Fibroblast of lung (primary cell): ENCODE data around the gene TSR2. TPM values are rescaled to one million over a fixed set of nuclear protein-coding genes. Genes with fewer than 3 reads are reported as not detected.
A peak's percentile ranks its signal among the peaks of the same experiment; 100 is the strongest.

ENCODE experiments used
- DNase-seq, 2 donors: peaks; one replicate each; pipeline versions ENCODE4 v3.0.0 to v3.0.0-alpha.2; 2010; ENCODE audit warnings: low read depth in 2 of 2
- H2AFZ ChIP-seq: 2 replicates; pipeline ENCODE4 v1.5.1; 2012; ENCODE audit warnings: low read length, control low read depth, inconsistent platforms
- H3K27ac ChIP-seq: 2 replicates; pipeline ENCODE4 v1.5.1; 2011; ENCODE audit warnings: low read length, control low read depth; ENCODE audit not compliant: insufficient read depth
- H3K27me3 ChIP-seq: 2 replicates; pipeline ENCODE4 v1.5.1; 2011; ENCODE audit warnings: mild to moderate bottlenecking, low read length; ENCODE audit not compliant: control insufficient read depth, insufficient read depth
- H3K36me3 ChIP-seq: 2 replicates; pipeline ENCODE4 v1.5.1; 2011; ENCODE audit warnings: low read length; ENCODE audit not compliant: control insufficient read depth, insufficient read depth
- H3K4me1 ChIP-seq: 2 replicates; pipeline ENCODE4 v1.5.1; 2011; ENCODE audit warnings: low read length; ENCODE audit not compliant: control insufficient read depth, insufficient read depth; ENCODE audit errors: extremely low read depth
- H3K4me2 ChIP-seq: 2 replicates; pipeline ENCODE4 v1.5.1; 2011; ENCODE audit warnings: low read length, control low read depth; ENCODE audit not compliant: insufficient read depth; ENCODE audit errors: extremely low read depth
- H3K4me3 ChIP-seq, 4 experiments: fragments of 200-600 bp in 1 of 4; sonication (generic) in 1 of 4; replicated peaks in 1 of 4; 2 replicates each; pipeline ENCODE4 v1.5.1; 2011 to 2016; ENCODE audit warnings: low read length in 4 of 4, low read depth in 3 of 4, mild to moderate bottlenecking in 3 of 4, control low read depth in 2 of 4, inconsistent platforms in 1 of 4, mixed read lengths in 1 of 4; ENCODE audit not compliant: insufficient read depth in 1 of 4; ENCODE audit errors: control extremely low read depth in 1 of 4
- H3K79me2 ChIP-seq: 2 replicates; pipeline ENCODE4 v1.5.1; 2012; ENCODE audit warnings: mild to moderate bottlenecking, low read length, inconsistent platforms; ENCODE audit not compliant: control insufficient read depth, insufficient read depth
- H3K9ac ChIP-seq: 2 replicates; pipeline ENCODE4 v1.5.1; 2011; ENCODE audit warnings: mild to moderate bottlenecking, low read length, control low read depth; ENCODE audit not compliant: insufficient read depth
- H3K9me3 ChIP-seq: 2 replicates; pipeline ENCODE4 v1.5.1; 2012; ENCODE audit warnings: low read depth, low read length; ENCODE audit not compliant: control insufficient read depth, insufficient read depth
- H4K20me1 ChIP-seq: 2 replicates; pipeline ENCODE4 v1.5.1; 2011; ENCODE audit warnings: low read length; ENCODE audit not compliant: control insufficient read depth, insufficient read depth; ENCODE audit errors: extremely low read depth
- CTCF ChIP-seq, 2 donors: IDR thresholded peaks in 1 of 2; conservative IDR thresholded peaks in 1 of 2; 1 replicate in 1 of 2; 2 replicates in 1 of 2; pipeline ENCODE4 v1.5.1; 2011 to 2012; ENCODE audit warnings: low read length in 2 of 2, control low read depth in 1 of 2, inconsistent platforms in 1 of 2, low read depth in 1 of 2, mild to moderate bottlenecking in 1 of 2
- EZH2 ChIP-seq: IDR thresholded peaks from 2 replicates; pipeline ENCODE4 v1.5.1; 2012; ENCODE audit warnings: low read length, control low read depth, mild to moderate bottlenecking; ENCODE audit errors: missing control alignments
- polyA plus RNA-seq, 2 donors: library from polyadenylated mRNA; depleted of rRNA in 1 of 2; stranded (reverse) in 1 of 2; unstranded in 1 of 2; fragments of >200 nt; gene quantifications; 2 replicates each; pipeline ENCODE4 v1.2.1, GENCODE V29; 2011 to 2012; ENCODE audit warnings: missing spikeins in 1 of 2
- total RNA-seq: library from RNA; depleted of rRNA; stranded (reverse); fragments of >200 nt; gene quantifications from 2 replicates; pipeline ENCODE4 v1.2.1, GENCODE V29; 2014

TSR2 gene
- total and polyA plus RNA-seq, 2 donors (not counting 1 experiment from before 2014, with no cell fraction given): 15.2 to 25.8 TPM

GRCh38 chrX:54415534-54416350 lies 24.5 kb upstream of the TSR2 start:
- DNase-seq: peak; percentile 11 to 48
- Histone ChIP-seq H3K4me3 (no peak overlapping the region), H3K27me3 (no peaks in the 10 kb centered on the region), H3K36me3 (no peaks in the 10 kb centered on the region), H2AFZ (no peak overlapping the region), H3K9me3 (no peaks in the 10 kb centered on the region), H4K20me1 (no peaks in the 10 kb centered on the region), H3K4me2 (no peak overlapping the region), H3K27ac (no peak overlapping the region), H3K79me2 (no peaks in the 10 kb centered on the region), H3K9ac (no peak overlapping the region), H3K4me1 (no peaks in the 10 kb centered on the region)
- TF ChIP-seq EZH2 (no peak), CTCF (conservative IDR thresholded peaks at IDR 0.05 in 1 of 2, IDR thresholded peaks at IDR 0.05 in 1 of 2; ENCODE audit: low read depth in 1 of 2, low read length in 2 of 2) (no peak)

DNA sequence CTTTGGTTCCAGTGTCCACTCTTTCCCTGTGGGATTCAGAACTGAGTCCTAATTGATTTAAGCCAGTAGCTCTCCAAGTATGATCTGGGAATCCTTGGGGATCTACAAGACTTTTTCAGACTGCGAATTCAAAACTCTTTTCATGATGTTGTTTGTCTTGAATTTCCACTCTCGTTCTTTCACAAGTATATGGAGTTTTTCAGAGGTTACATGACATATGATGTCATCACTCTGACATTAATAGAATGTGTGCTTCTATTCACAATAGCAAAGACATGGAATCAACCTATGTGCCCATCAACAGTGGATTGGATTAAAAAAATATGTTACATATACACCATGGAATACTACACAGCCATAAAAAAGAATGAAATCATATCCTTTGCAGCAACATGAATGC lies 23.2 kb upstream of the TSR2 start:
- no peaks in the 10 kb centered on the region for H4K20me1 ChIP-seq
- H3K4me3 ChIP-seq: no peak overlapping the region
- no peak overlapping the region for H3K9ac ChIP-seq
- H2AFZ ChIP-seq: no peak overlapping the region
- TF ChIP-seq CTCF (conservative IDR thresholded peaks at IDR 0.05 in 1 of 2, IDR thresholded peaks at IDR 0.05 in 1 of 2; ENCODE audit: low read depth in 1 of 2, low read length in 2 of 2): no peak
- TF ChIP-seq EZH2: no peak
- H3K27me3 ChIP-seq: no peaks in the 10 kb centered on the region
- no peak overlapping the region for H3K4me2 ChIP-seq
- no peaks in the 10 kb centered on the region for H3K79me2 ChIP-seq
- no peaks in the 10 kb centered on the region for H3K4me1 ChIP-seq
- H3K27ac ChIP-seq: no peak overlapping the region
- DNase-seq: no peak
- H3K9me3 ChIP-seq: no peaks in the 10 kb centered on the region
- no peaks in the 10 kb centered on the region for H3K36me3 ChIP-seq

DNA sequence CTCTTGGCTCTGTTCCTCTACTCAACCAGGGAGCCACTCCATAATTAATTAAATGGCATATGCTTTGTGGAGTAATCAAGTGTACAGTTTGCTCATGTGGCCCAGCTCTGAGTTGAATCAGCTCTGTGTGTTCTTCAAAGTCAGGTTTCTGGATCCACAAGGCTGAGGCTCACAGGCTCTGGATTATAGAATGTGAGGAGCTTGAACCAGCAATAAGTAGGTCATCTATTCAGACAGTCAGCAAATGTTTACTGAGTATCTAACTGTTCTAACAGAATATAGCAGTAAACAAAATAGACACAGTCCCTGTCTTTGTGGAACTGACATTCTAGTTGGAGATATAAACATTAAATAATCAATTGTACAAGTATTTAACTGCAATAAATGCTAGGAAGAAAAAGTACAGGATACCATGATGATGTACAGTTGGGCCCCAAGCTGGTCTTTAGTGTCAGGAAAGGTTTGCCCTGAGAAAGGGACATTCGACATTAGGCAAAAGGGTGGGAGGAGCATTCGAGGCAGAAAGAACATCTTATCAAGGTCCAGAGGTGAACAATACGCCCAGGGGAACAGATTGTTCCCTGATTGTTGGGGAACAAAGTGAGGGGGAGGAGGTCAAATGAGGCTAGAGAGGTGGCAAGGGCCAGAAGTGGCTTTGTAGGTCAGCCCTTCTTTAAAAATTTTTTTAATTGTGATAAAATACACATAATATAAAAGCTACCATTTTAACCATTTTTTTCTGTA lies 20.5 kb upstream of the TSR2 start:
- Histone ChIP-seq H2AFZ (no peak overlapping the region), H3K4me2 (no peak overlapping the region), H3K27me3 (no peaks in the 10 kb centered on the region), H3K36me3 (no peaks in the 10 kb centered on the region), H3K4me3 (no peak overlapping the region), H3K9ac (no peak overlapping the region), H4K20me1 (no peaks in the 10 kb centered on the region), H3K27ac (no peak overlapping the region), H3K9me3 (no peaks in the 10 kb centered on the region), H3K4me1 (no peaks in the 10 kb centered on the region), H3K79me2 (no peaks in the 10 kb centered on the region)
- DNase-seq: no peak
- TF ChIP-seq EZH2: no peak
- no peak for TF ChIP-seq CTCF (conservative IDR thresholded peaks at IDR 0.05 in 1 of 2, IDR thresholded peaks at IDR 0.05 in 1 of 2; ENCODE audit: low read depth in 1 of 2, low read length in 2 of 2)
